ENCODE measurements around the gene CDK19. TPM values are rescaled to one million over a fixed set of nuclear protein-coding genes. Genes with fewer than 3 reads are reported as not detected.
A peak's percentile ranks its signal among the peaks of the same experiment; 100 is the strongest.

CDK19 gene
- total RNA-seq, 4 donors from 2014 or later = 17.0 to 19.1 (median 18.7) TPM

GRCh38 chr6:110816677-110817076 lies 1.4 kb upstream of the CDK19 start:
- intact Hi-C loops (cut with DNase I; ENCODE audit: low total_unique reads) = loop anchor here (10.0 kb wide), 1 partner anchor 58 kb away; the partner anchor contains the start of gene AMD1
- no peak overlapping the region for H3K4me3 ChIP-seq (ENCODE audit: low read depth, poor library complexity, severe bottlenecking)
- TF ChIP-seq POLR2A (IDR thresholded peaks at IDR 0.05) = no peak
- no peak for TF ChIP-seq CTCF (IDR thresholded peaks at IDR 0.05)
- WGBS, 2 donors = 55 to 66% methylated on average over 4 of the region's 4 CpGs
- no peak for DNase-seq (ENCODE audit: low spot score in 2 of 2)

GRCh38 chr6:110815015-110815410 lies 256 bp downstream of the CDK19 start:
- 0 to 1% methylated on average over 49 of the region's 49 CpGs for WGBS, 2 donors
- no peak for DNase-seq (ENCODE audit: low spot score in 2 of 2)
- TF ChIP-seq POLR2A (IDR thresholded peaks at IDR 0.05) (no peak), CTCF (IDR thresholded peaks at IDR 0.05) (no peak)
- H3K4me3 ChIP-seq (ENCODE audit: low read depth, poor library complexity, severe bottlenecking) = peak overlapping the region; percentile 79
- intact Hi-C loops (cut with DNase I; ENCODE audit: low total_unique reads) = loop anchor here (10.0 kb wide), 1 partner anchor 60 kb away; the partner anchor contains the start of gene AMD1

- intact Hi-C loops (cut with DNase I; ENCODE audit: low total_unique reads) = loop anchor here (10.0 kb wide), 1 partner anchor 60 kb away; the partner anchor contains the start of gene AMD1
- peak overlapping the region; percentile 79 for H3K4me3 ChIP-seq (ENCODE audit: low read depth, poor library complexity, severe bottlenecking)
- no peak for TF ChIP-seq CTCF (IDR thresholded peaks at IDR 0.05)
- peak; percentile 32 to 91 for DNase-seq (ENCODE audit: low spot score in 2 of 2)
- 1% methylated on average over 49 to 63 of the region's 86 CpGs for WGBS, 2 donors
Measured at GRCh38 chr6:110814102-110815014, 911 bp downstream of the CDK19 start.

GRCh38 chr6:110813338-110814101 lies 1.7 kb downstream of the CDK19 start:
- DNase-seq (ENCODE audit: low spot score in 2 of 2) = no peak
- WGBS, 2 donors = 73 to 78% methylated on average over 8 of the region's 8 CpGs
- TF ChIP-seq POLR2A (IDR thresholded peaks at IDR 0.05) = no peak
- no peak for TF ChIP-seq CTCF (IDR thresholded peaks at IDR 0.05)
- no peak overlapping the region for H3K4me3 ChIP-seq (ENCODE audit: low read depth, poor library complexity, severe bottlenecking)
- intact Hi-C loops (cut with DNase I; ENCODE audit: low total_unique reads) = loop anchor here (10.0 kb wide), 1 partner anchor 61 kb away; the partner anchor contains the start of gene AMD1

- 89 to 95% methylated on average over 4 of the region's 4 CpGs for WGBS, 2 donors
- intact Hi-C loops (cut with DNase I; ENCODE audit: low total_unique reads) = loop anchor here (10.0 kb wide), 1 partner anchor 62 kb away; the partner anchor contains the start of gene AMD1
- DNase-seq (ENCODE audit: low spot score in 2 of 2) = no peak
- TF ChIP-seq POLR2A (IDR thresholded peaks at IDR 0.05) (no peak), CTCF (IDR thresholded peaks at IDR 0.05) (no peak)
- no peak overlapping the region for H3K4me3 ChIP-seq (ENCODE audit: low read depth, poor library complexity, severe bottlenecking)
Measured at GRCh38 chr6:110812719-110813118, 2.5 kb downstream of the CDK19 start.
